Osteocyte (in vitro differentiated cells): ENCODE data around the gene ASIC4. TPM values are rescaled to one million over a fixed set of nuclear protein-coding genes. Genes with fewer than 3 reads are reported as not detected.

Source experiments
- DNase-seq: peaks from one replicate; pipeline ENCODE4 v3.0.0; 2021; ENCODE audit warnings: mixed read lengths; ENCODE audit not compliant: unreplicated experiment; ENCODE audit errors: extremely low spot score
- H3K27ac Mint-ChIP-seq: one replicate; pipeline ENCODE4 v1.8.0; 2021; ENCODE audit warnings: mild to moderate bottlenecking, mixed read lengths; ENCODE audit not compliant: unreplicated experiment
- H3K27me3 Mint-ChIP-seq: one replicate; pipeline ENCODE4 v1.8.0; 2021; ENCODE audit warnings: mixed read lengths; ENCODE audit not compliant: unreplicated experiment
- H3K36me3 Mint-ChIP-seq: one replicate; pipeline ENCODE4 v1.8.0; 2021; ENCODE audit warnings: mixed read lengths; ENCODE audit not compliant: unreplicated experiment
- H3K4me1 Mint-ChIP-seq: one replicate; pipeline ENCODE4 v1.8.0; 2021; ENCODE audit warnings: mixed read lengths; ENCODE audit not compliant: unreplicated experiment
- H3K4me3 Mint-ChIP-seq: one replicate; pipeline ENCODE4 v1.8.0; 2021; ENCODE audit warnings: mild to moderate bottlenecking, moderate library complexity, mixed read lengths; ENCODE audit not compliant: unreplicated experiment
- H3K9me3 Mint-ChIP-seq: one replicate; pipeline ENCODE4 v1.8.0; 2021; ENCODE audit warnings: mixed read lengths; ENCODE audit not compliant: unreplicated experiment
- CTCF ChIP-seq: fragments of 200-600 bp; sonication (generic); IDR thresholded peaks from 2 replicates; pipeline ENCODE4 v1.5.0; 2021; ENCODE audit warnings: antibody characterized with exemption, mild to moderate bottlenecking, moderate library complexity
- total RNA-seq: library from RNA; stranded (reverse); gene quantifications from 2 replicates; pipeline ENCODE4 v1.2.1, GENCODE V29; 2021

Gene ASIC4
- total RNA-seq, 1 donor from 2014 or later, result 0.11 TPM

- TF ChIP-seq CTCF, result no peak
- Mint-ChIP-seq H3K4me3 (no peak overlapping the region), H3K27me3 (no peaks in the 10 kb centered on the region), H3K4me1 (peaks cover 2% of the 10 kb centered on the region), H3K27ac (no peak overlapping the region), H3K9me3 (no peaks in the 10 kb centered on the region), H3K36me3 (peaks cover 26% of the 10 kb centered on the region)
- no peak for DNase-seq
These were observed 47.1 kb downstream of the ASIC4 start for GRCh38 chr2:219561179-219562048.

- Mint-ChIP-seq H3K4me1 (peaks cover 2% of the 10 kb centered on the region), H3K27me3 (no peaks in the 10 kb centered on the region), H3K9me3 (no peaks in the 10 kb centered on the region), H3K27ac (no peak overlapping the region), H3K4me3 (no peak overlapping the region), H3K36me3 (peaks cover 32% of the 10 kb centered on the region)
- DNase-seq, result no peak
- TF ChIP-seq CTCF, result no peak
These were observed 48.1 kb downstream of the ASIC4 start for GRCh38 chr2:219562049-219563020.

GRCh38 chr2:219563271-219563928 is 49.1 kb downstream of the ASIC4 start:
- DNase-seq, result no peak
- Mint-ChIP-seq H3K4me1 (peaks cover 2% of the 10 kb centered on the region), H3K27me3 (no peaks in the 10 kb centered on the region), H3K9me3 (no peaks in the 10 kb centered on the region), H3K36me3 (peaks cover 34% of the 10 kb centered on the region), H3K27ac (no peak overlapping the region), H3K4me3 (no peak overlapping the region)
- TF ChIP-seq CTCF, result no peak

- DNase-seq, result no peak
- no peak for TF ChIP-seq CTCF
- Mint-ChIP-seq H3K27me3 (no peaks in the 10 kb centered on the region), H3K27ac (no peak overlapping the region), H3K9me3 (no peaks in the 10 kb centered on the region), H3K36me3 (peaks cover 36% of the 10 kb centered on the region), H3K4me1 (peaks cover 18% of the 10 kb centered on the region), H3K4me3 (no peak overlapping the region)
These were observed 51.1 kb downstream of the ASIC4 start for GRCh38 chr2:219565130-219566080.
